Activated naive CD4-positive, alpha-beta T cell treated with anti-CD3 and anti-CD28 coated beads, Interleukin-2, amount 10 ng/mL, durations not matched to agents 7 days and 5 days (primary cell): ENCODE results near the gene CNOT6.

ENCODE experiments used
- CTCF ChIA-PET: fragments of 350-600 bp; sonication (Branson Sonifier 250); formaldehyde crosslinking; loops from one replicate; lab custom pipeline; 2021; ENCODE audit warnings: antibody characterized with exemption; lab: Charles Lee
- DNase-seq: peaks from one replicate; pipeline ENCODE4 v3.0.0-alpha.2; 2020
- H3K27ac Mint-ChIP-seq: one replicate; pipeline ENCODE4 v1.8.0; 2021; ENCODE audit warnings: mild to moderate bottlenecking, moderate library complexity, mixed read lengths
- H3K27me3 Mint-ChIP-seq: one replicate; pipeline ENCODE4 v1.8.0; 2021; ENCODE audit warnings: mild to moderate bottlenecking, mixed read lengths
- H3K36me3 Mint-ChIP-seq: one replicate; pipeline ENCODE4 v1.8.0; 2021; ENCODE audit warnings: mixed read lengths
- H3K4me1 Mint-ChIP-seq: one replicate; pipeline ENCODE4 v1.8.0; 2021; ENCODE audit warnings: mixed read lengths
- H3K4me3 Mint-ChIP-seq: one replicate; pipeline ENCODE4 v1.8.0; 2021; ENCODE audit warnings: mild to moderate bottlenecking, moderate library complexity, mixed read lengths
- H3K9me3 Mint-ChIP-seq: one replicate; pipeline ENCODE4 v1.8.0; 2021; ENCODE audit warnings: mixed read lengths

Gene CNOT6

GRCh38 chr5:180599590-180599914, 105.4 kb downstream of the CNOT6 start:
- Mint-ChIP-seq H3K27ac (no peak overlapping the region), H3K9me3 (no peaks in the 10 kb centered on the region), H3K4me1 (no peaks in the 10 kb centered on the region), H3K4me3 (no peak overlapping the region), H3K27me3 (peaks cover 4% of the 10 kb centered on the region), H3K36me3 (no peaks in the 10 kb centered on the region)
- DNase-seq = no peak
- CTCF ChIA-PET = interaction anchor here (2.3 kb wide), 1 partner anchor 20 kb away, joined by 6 read pairs; no protein-coding TSS in a partner anchor

- Mint-ChIP-seq H3K27me3 (peaks cover 4% of the 10 kb centered on the region), H3K9me3 (no peaks in the 10 kb centered on the region), H3K4me3 (no peak overlapping the region), H3K4me1 (no peaks in the 10 kb centered on the region), H3K27ac (no peak overlapping the region), H3K36me3 (no peaks in the 10 kb centered on the region)
- CTCF ChIA-PET = interaction anchor here (2.3 kb wide), 1 partner anchor 19 kb away, joined by 6 read pairs; no protein-coding TSS in a partner anchor
- peak; percentile 14 for DNase-seq
Observed at GRCh38 chr5:180599981-180600553, 105.9 kb downstream of the CNOT6 start.

- H3K27me3 Mint-ChIP-seq = peaks cover 4% of the 10 kb centered on the region
- CTCF ChIA-PET = no interaction called here
- H3K4me3 Mint-ChIP-seq = no peak overlapping the region
- H3K36me3 Mint-ChIP-seq = no peaks in the 10 kb centered on the region
- H3K27ac Mint-ChIP-seq = no peak overlapping the region
- no peaks in the 10 kb centered on the region for H3K4me1 Mint-ChIP-seq
- peak; percentile 8 for DNase-seq
- H3K9me3 Mint-ChIP-seq = no peaks in the 10 kb centered on the region
Observed at GRCh38 chr5:180600554-180601041, 106.4 kb downstream of the CNOT6 start.

- peaks cover 10% of the 10 kb centered on the region for H3K27me3 Mint-ChIP-seq
- no peaks in the 10 kb centered on the region for H3K9me3 Mint-ChIP-seq
- no peak overlapping the region for H3K4me3 Mint-ChIP-seq
- H3K4me1 Mint-ChIP-seq = no peaks in the 10 kb centered on the region
- peak; percentile 17 for DNase-seq
- CTCF ChIA-PET = no interaction called here
- no peaks in the 10 kb centered on the region for H3K36me3 Mint-ChIP-seq
- no peak overlapping the region for H3K27ac Mint-ChIP-seq
Observed at GRCh38 chr5:180601591-180602480, 107.7 kb downstream of the CNOT6 start.

GRCh38 chr5:180602481-180603075, 108.4 kb downstream of the CNOT6 start:
- CTCF ChIA-PET = interaction anchor here (1.0 kb wide), 1 partner anchor 10 kb away, joined by 4 read pairs; no protein-coding TSS in a partner anchor
- Mint-ChIP-seq H3K9me3 (no peaks in the 10 kb centered on the region), H3K4me1 (no peaks in the 10 kb centered on the region), H3K27ac (no peak overlapping the region), H3K36me3 (no peaks in the 10 kb centered on the region), H3K27me3 (peaks cover 10% of the 10 kb centered on the region), H3K4me3 (no peak overlapping the region)
- no peak for DNase-seq

GRCh38 chr5:180603076-180603594, 109.0 kb downstream of the CNOT6 start:
- H3K36me3 Mint-ChIP-seq = no peaks in the 10 kb centered on the region
- H3K27ac Mint-ChIP-seq = no peak overlapping the region
- H3K27me3 Mint-ChIP-seq = peaks cover 10% of the 10 kb centered on the region
- H3K4me3 Mint-ChIP-seq = no peak overlapping the region
- H3K4me1 Mint-ChIP-seq = peaks cover 2% of the 10 kb centered on the region
- no peaks in the 10 kb centered on the region for H3K9me3 Mint-ChIP-seq
- no peak for DNase-seq
- CTCF ChIA-PET = interaction anchor here (1.0 kb wide), 1 partner anchor 10 kb away, joined by 4 read pairs; no protein-coding TSS in a partner anchor

- Mint-ChIP-seq H3K27me3 (peaks cover 10% of the 10 kb centered on the region), H3K4me3 (no peak overlapping the region), H3K36me3 (no peaks in the 10 kb centered on the region), H3K27ac (no peak overlapping the region), H3K9me3 (no peaks in the 10 kb centered on the region), H3K4me1 (peaks cover 2% of the 10 kb centered on the region)
- CTCF ChIA-PET = no interaction called here
- no peak for DNase-seq
Observed at GRCh38 chr5:180604271-180604670, 110.1 kb downstream of the CNOT6 start.

GRCh38 chr5:180605554-180606214, 111.5 kb downstream of the CNOT6 start:
- DNase-seq = peak; percentile 80
- H3K27ac Mint-ChIP-seq = no peak overlapping the region
- H3K4me1 Mint-ChIP-seq = peaks cover 2% of the 10 kb centered on the region
- CTCF ChIA-PET = interaction anchor here (0.7 to 2.4 kb wide), 7 partner anchors 11 to 313 kb away, joined by 3 to 14 read pairs (median 3); no protein-coding TSS in a partner anchor
- peaks cover 10% of the 10 kb centered on the region for H3K27me3 Mint-ChIP-seq
- no peaks in the 10 kb centered on the region for H3K9me3 Mint-ChIP-seq
- H3K36me3 Mint-ChIP-seq = no peaks in the 10 kb centered on the region
- H3K4me3 Mint-ChIP-seq = no peak overlapping the region

- no peak for DNase-seq
- Mint-ChIP-seq H3K9me3 (no peaks in the 10 kb centered on the region), H3K4me3 (no peak overlapping the region), H3K36me3 (no peaks in the 10 kb centered on the region), H3K27me3 (peaks cover 10% of the 10 kb centered on the region), H3K27ac (no peak overlapping the region), H3K4me1 (peaks cover 2% of the 10 kb centered on the region)
- CTCF ChIA-PET = interaction anchor here (0.6 to 2.4 kb wide), 9 partner anchors 9 to 313 kb away, joined by 3 to 14 read pairs (median 3); no protein-coding TSS in a partner anchor
Observed at GRCh38 chr5:180606215-180606785, 112.1 kb downstream of the CNOT6 start.

- no peaks in the 10 kb centered on the region for H3K9me3 Mint-ChIP-seq
- H3K4me3 Mint-ChIP-seq = no peak overlapping the region
- H3K4me1 Mint-ChIP-seq = peaks cover 2% of the 10 kb centered on the region
- DNase-seq = no peak
- CTCF ChIA-PET = no interaction called here
- no peak overlapping the region for H3K27ac Mint-ChIP-seq
- peaks cover 10% of the 10 kb centered on the region for H3K27me3 Mint-ChIP-seq
- no peaks in the 10 kb centered on the region for H3K36me3 Mint-ChIP-seq
Observed at GRCh38 chr5:180607861-180608571, 113.8 kb downstream of the CNOT6 start.

GRCh38 chr5:180608572-180609310, 114.6 kb downstream of the CNOT6 start:
- Mint-ChIP-seq H3K4me1 (peaks cover 2% of the 10 kb centered on the region), H3K27me3 (peaks cover 10% of the 10 kb centered on the region), H3K27ac (no peak overlapping the region), H3K4me3 (no peak overlapping the region), H3K36me3 (no peaks in the 10 kb centered on the region), H3K9me3 (no peaks in the 10 kb centered on the region)
- CTCF ChIA-PET = no interaction called here
- no peak for DNase-seq

GRCh38 chr5:180609386-180609785, 115.2 kb downstream of the CNOT6 start:
- CTCF ChIA-PET = no interaction called here
- Mint-ChIP-seq H3K4me3 (no peak overlapping the region), H3K27ac (no peak overlapping the region), H3K9me3 (no peaks in the 10 kb centered on the region), H3K36me3 (no peaks in the 10 kb centered on the region), H3K4me1 (peaks cover 2% of the 10 kb centered on the region), H3K27me3 (peaks cover 6% of the 10 kb centered on the region)
- no peak for DNase-seq
